Ovary (tissue), 3 donors: ENCODE results near the gene EHMT1.

Experiments used
- CTCF ChIP-seq, 3 donors: fragments of 450-650 bp in 2 of 3; fragments of 200-600 bp in 1 of 3; IDR thresholded peaks; one replicate each; pipeline versions ENCODE4 v1.5.1 to v1.8.0; 2016 to 2022; ENCODE audit warnings: antibody characterized with exemption in 3 of 3, mild to moderate bottlenecking in 1 of 3
- EP300 ChIP-seq: sonication (generic); formaldehyde crosslinking; IDR thresholded peaks from one replicate; pipeline ENCODE4 v1.6.1; 2017; ENCODE audit warnings: antibody characterized with exemption
- POLR2A ChIP-seq: fragments of 450-650 bp; IDR thresholded peaks from one replicate; pipeline ENCODE4 v1.6.1; 2017; ENCODE audit warnings: antibody characterized with exemption, mild to moderate bottlenecking, moderate library complexity
- donor health status: DM: no; HTN: no; CAD: no.

GRCh38 chr9:137613259-137613658, 5.5 kb upstream of the EHMT1 start:
- TF ChIP-seq POLR2A, result no peak
- TF ChIP-seq CTCF (IDR thresholded peaks at IDR 0.05), result no peak
- no peak for TF ChIP-seq EP300
